GM13976 (cell line): ENCODE results near the gene DMWD.

Source experiments
- DNase-seq: peaks from one replicate; pipeline ENCODE4 v3.0.0; 2012; ENCODE audit warnings: low spot score
- CTCF ChIP-seq: IDR thresholded peaks from 2 replicates; pipeline ENCODE4 v1.5.1; 2012; ENCODE audit warnings: borderline replicate concordance, mild to moderate bottlenecking; ENCODE audit not compliant: insufficient read depth; ENCODE audit errors: extremely low read depth, missing control alignments, control extremely low read depth
- in situ Hi-C: fragments of 300-500 bp; cut with MboI; formaldehyde crosslinking; loops from one replicate; pipeline ENCODE4 v1.12.0; 2022; ENCODE audit warnings: low sequenced_read_pairs, mixed read lengths, inconsistent platforms; ENCODE audit not compliant: unreplicated experiment

Gene DMWD

GRCh38 chr19:45789035-45789786, 3.4 kb downstream of the DMWD start:
- TF ChIP-seq CTCF = no peak
- in situ Hi-C loops = no loop called here
- no peak for DNase-seq

- TF ChIP-seq CTCF = no peak
- in situ Hi-C loops = no loop called here
- no peak for DNase-seq
These were observed 6.1 kb downstream of the DMWD start for GRCh38 chr19:45786533-45786894.

GRCh38 chr19:45785781-45786532, 6.7 kb downstream of the DMWD start:
- TF ChIP-seq CTCF = no peak
- in situ Hi-C loops = no loop called here
- DNase-seq = no peak

- DNase-seq = no peak
- no peak for TF ChIP-seq CTCF
- in situ Hi-C loops = no loop called here
These were observed 7.5 kb downstream of the DMWD start for GRCh38 chr19:45785097-45785496.

GRCh38 chr19:45784096-45784495, 8.5 kb downstream of the DMWD start:
- in situ Hi-C loops = no loop called here
- no peak for TF ChIP-seq CTCF

GRCh38 chr19:45782820-45783785, 9.5 kb downstream of the DMWD start:
- no peak for DNase-seq
- TF ChIP-seq CTCF = no peak
- in situ Hi-C loops = no loop called here

More at GRCh38 chr19:45784096-45784495, 8.5 kb downstream of the DMWD start:
- no peak for DNase-seq
